ENCODE results near the gene EDC4. TPM values are rescaled to one million over a fixed set of nuclear protein-coding genes. Genes with fewer than 3 reads are reported as not detected.
"Not testable (repeated sequence)": the region's sequence is repeated elsewhere in the genome, so short reads cannot be mapped to it uniquely, and the experiment has no call there.

The EDC4 gene
- total and polyA plus RNA-seq, 2 of the 8 experiments (the other 6 are each of a cell fraction or from before 2014, with no cell fraction given): 58.5 to 72.7 TPM

DNA sequence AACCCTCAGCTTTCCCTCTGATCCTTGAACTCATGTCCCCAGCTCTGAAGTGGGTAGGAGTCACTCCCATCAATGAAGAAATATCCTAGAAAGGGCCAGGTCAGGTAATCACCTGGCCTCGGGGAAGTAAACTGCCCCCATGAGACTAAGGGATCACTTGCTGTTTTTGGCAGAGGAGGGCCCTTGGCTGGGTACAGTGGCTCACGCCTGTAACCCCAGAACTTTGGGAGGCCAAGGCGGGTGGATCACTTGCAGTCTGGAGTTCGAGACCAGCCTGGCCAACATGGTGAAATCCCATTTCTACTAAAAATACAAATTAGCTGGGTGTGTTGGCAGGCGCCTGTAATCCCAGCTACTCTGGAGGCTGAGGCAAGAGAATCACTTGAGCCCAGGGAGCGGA is 8.8 kb upstream of the EDC4 start:
- not testable (repeated sequence) for H2BK12ac ChIP-seq (ENCODE audit: low read depth, low read length); DNase-seq (ENCODE audit: low read depth in 1 of 2, low spot score in 2 of 2); H3K4ac ChIP-seq (replicated peaks; ENCODE audit: insufficient read length, low read depth, low read length); H2BK5ac ChIP-seq (ENCODE audit: low read depth, low read length); H3K56ac ChIP-seq (replicated peaks; ENCODE audit: insufficient read length, low read depth, low read length); H3K9me3 ChIP-seq (ENCODE audit: insufficient read depth in 2 of 2, low read depth in 1 of 2, low read length in 1 of 2); H3K27ac ChIP-seq (ENCODE audit: low read depth, low read length); H3K18ac ChIP-seq (ENCODE audit: extremely low read depth, low read length); H4K8ac ChIP-seq (ENCODE audit: extremely low read depth, insufficient read depth, low read length); H3K23me2 ChIP-seq (ENCODE audit: low read depth, low read length); H2BK120ac ChIP-seq (replicated peaks; ENCODE audit: low read depth, low read length); H3K4me1 ChIP-seq (replicated peaks in 1 of 4; ENCODE audit: control insufficient read depth in 3 of 4, insufficient read depth in 4 of 4, low read length in 3 of 4); H3K4me3 ChIP-seq (ENCODE audit: extremely low read depth in 1 of 4, insufficient read depth in 2 of 4, low read depth in 3 of 4, low read length in 4 of 4); H2AK5ac ChIP-seq (ENCODE audit: low read depth, low read length); H3K4me2 ChIP-seq (ENCODE audit: insufficient read depth in 1 of 2, low read depth in 2 of 2, low read length in 2 of 2); H3K27me3 ChIP-seq (replicated peaks in 1 of 4; ENCODE audit: control insufficient read depth in 3 of 4, extremely low read depth in 1 of 4, insufficient read depth in 3 of 4, low read length in 3 of 4); H2BK15ac ChIP-seq (ENCODE audit: low read length); H3K9ac ChIP-seq (replicated peaks in 1 of 4; ENCODE audit: extremely low read depth in 1 of 4, low read depth in 3 of 4, low read length in 3 of 4); H4K91ac ChIP-seq (replicated peaks; ENCODE audit: insufficient read length, low read length); H2AFZ ChIP-seq (ENCODE audit: low read length); H3K14ac ChIP-seq (ENCODE audit: insufficient read length); FAIRE-seq; H3K23ac ChIP-seq (ENCODE audit: insufficient read length); H2BK20ac ChIP-seq (ENCODE audit: low read length); H4K5ac ChIP-seq (ENCODE audit: insufficient read length, low read depth, low read length)
- peaks cover 8 to 48% of the 10 kb centered on the region in 2 experiments for H3K79me2 ChIP-seq (ENCODE audit: control insufficient read depth in 1 of 2, insufficient read depth in 2 of 2, low read length in 2 of 2)
- H3K36me3 ChIP-seq (ENCODE audit: control insufficient read depth in 2 of 4, insufficient read depth in 4 of 4, low read length in 3 of 4): peaks cover 12 to 49% (median 20%) of the 10 kb centered on the region in 4 experiments; a peak in 7 of 8 replicates
- POLR2A ChIA-PET (ENCODE audit: partially characterized antibody): interaction anchor here (0.7 to 7.0 kb wide), 4 partner anchors 9 to 71 kb away, joined by 3 to 100 read pairs (median 6); partner anchors contain the start of genes CENPT, EDC4 and NUTF2
- WGBS, 2 experiments (ENCODE audit: extremely low coverage in 1 of 2, insufficient coverage in 1 of 2, insufficient read length in 1 of 2, insufficient replicate concordance in 2 of 2, low coverage in 1 of 2, low lambda C conversion rate in 2 of 2, missing lambda C conversion rate in 1 of 2): 87% methylated on average over 6 of the region's 6 CpGs; no CpG with 5 or more reads in 1 of the 2 experiments
- peaks cover 21 to 42% of the 10 kb centered on the region in 2 experiments for H4K20me1 ChIP-seq (replicated peaks in 1 of 2; ENCODE audit: control insufficient read depth in 1 of 2, insufficient read depth in 2 of 2, low read length in 2 of 2)
- peaks cover 35% of the 10 kb centered on the region for H3K79me1 ChIP-seq (ENCODE audit: low read depth, low read length)
- CTCF ChIA-PET (ENCODE audit: partially characterized antibody): interaction anchor here (1.6 to 12.2 kb wide), 7 partner anchors 9 to 52 kb away, joined by 5 to 123 read pairs (median 17); partner anchors contain the start of genes CENPT, NRN1L and NUTF2

Data from H1 (cell line).